ENCODE data around the gene LGALS3.
"Not testable (repeated sequence)": the region's sequence is repeated elsewhere in the genome, so short reads cannot be mapped to it uniquely, and the experiment has no call there.

LGALS3 gene

GRCh38 chr14:55129086-55129427 lies at the start of gene LGALS3:
TSS of gene LGALS3 (plus strand) at chr14:55129252. CDS start at chr14:55137374, 8,122 bp downstream.
- TF ChIP-seq CSDC2 (CRISPR knock-in tag; IDR thresholded peaks at IDR 0.05) (no peak), ESRRG (CRISPR knock-in tag; IDR thresholded peaks at IDR 0.05) (no peak), ZC3H10 (CRISPR knock-in tag; IDR thresholded peaks at IDR 0.05) (no peak), ZFP30 (CRISPR knock-in tag; IDR thresholded peaks at IDR 0.05) (no peak), ZFP3 (CRISPR knock-in tag; IDR thresholded peaks at IDR 0.05) (no peak), SNAI2 (CRISPR knock-in tag; IDR thresholded peaks at IDR 0.05) (no peak), PATZ1 (CRISPR knock-in tag; IDR thresholded peaks at IDR 0.05; ENCODE audit: borderline replicate concordance) (no peak), ZNF8 (CRISPR knock-in tag; IDR thresholded peaks at IDR 0.05) (no peak), ISL1 (CRISPR knock-in tag; IDR thresholded peaks at IDR 0.05) (no peak), CREB5 (CRISPR knock-in tag; IDR thresholded peaks at IDR 0.05; ENCODE audit: low read depth) (no peak), GLIS3 (CRISPR knock-in tag; IDR thresholded peaks at IDR 0.05) (no peak), TCF4 (CRISPR knock-in tag; IDR thresholded peaks at IDR 0.05; ENCODE audit: borderline replicate concordance) (no peak), TOX (CRISPR knock-in tag; IDR thresholded peaks at IDR 0.05; ENCODE audit: borderline replicate concordance) (no peak)
- peak; percentile 80 for ATAC-seq

GRCh38 chr14:55079961-55080360 lies 49.1 kb upstream of the LGALS3 start:
- not testable (repeated sequence) for ATAC-seq

GRCh38 chr14:55084401-55085059 lies 44.5 kb upstream of the LGALS3 start:
- TF ChIP-seq ZFP30 (CRISPR knock-in tag; IDR thresholded peaks at IDR 0.05): no peak
- TF ChIP-seq CSRNP3 (CRISPR knock-in tag; IDR thresholded peaks at IDR 0.05): no peak
- TF ChIP-seq ZNF565 (CRISPR knock-in tag; conservative IDR thresholded peaks at IDR 0.05; ENCODE audit: low read depth): no peak
- no peak for TF ChIP-seq RARB (CRISPR knock-in tag; IDR thresholded peaks at IDR 0.05)
- TF ChIP-seq PATZ1 (CRISPR knock-in tag; IDR thresholded peaks at IDR 0.05; ENCODE audit: borderline replicate concordance): no peak
- no peak for TF ChIP-seq OSR1 (CRISPR knock-in tag; IDR thresholded peaks at IDR 0.05)
- TF ChIP-seq ZNF8 (CRISPR knock-in tag; IDR thresholded peaks at IDR 0.05): no peak
- no peak for TF ChIP-seq ARNTL (CRISPR knock-in tag; IDR thresholded peaks at IDR 0.05; ENCODE audit: borderline replicate concordance, low read depth)
- TF ChIP-seq POU6F1 (CRISPR knock-in tag; IDR thresholded peaks at IDR 0.05; ENCODE audit: borderline replicate concordance, low read depth): no peak
- TF ChIP-seq TCF4 (CRISPR knock-in tag; IDR thresholded peaks at IDR 0.05; ENCODE audit: borderline replicate concordance): no peak
- TF ChIP-seq ZFP3 (CRISPR knock-in tag; IDR thresholded peaks at IDR 0.05): no peak
- TF ChIP-seq GLIS3 (CRISPR knock-in tag; IDR thresholded peaks at IDR 0.05): no peak
- no peak for TF ChIP-seq CREB5 (CRISPR knock-in tag; IDR thresholded peaks at IDR 0.05; ENCODE audit: low read depth)
- no peak for TF ChIP-seq CSDC2 (CRISPR knock-in tag; IDR thresholded peaks at IDR 0.05)
- no peak for TF ChIP-seq SNAI2 (CRISPR knock-in tag; IDR thresholded peaks at IDR 0.05)
- no peak for TF ChIP-seq ZNF70 (CRISPR knock-in tag; IDR thresholded peaks at IDR 0.05)
- ATAC-seq: no peak
